Measurements from ENCODE around the gene RAG1.
"Not testable (repeated sequence)": the region's sequence is repeated elsewhere in the genome, so short reads cannot be mapped to it uniquely, and the experiment has no call there.

Gene RAG1

GRCh38 chr11:36567694-36568093 lies at the start of gene RAG1:
Gene RAG1 (plus strand): TSS chr11:36568007. CDS start chr11:36573305, 5,298 bp downstream.
- no peak for DNase-seq (ENCODE audit: low spot score)

GRCh38 chr11:36530840-36531239 lies 37.0 kb upstream of the RAG1 start:
- DNase-seq (ENCODE audit: low spot score), result no peak

GRCh38 chr11:36532941-36533601 lies 34.7 kb upstream of the RAG1 start:
- DNase-seq (ENCODE audit: low spot score), result no peak

GRCh38 chr11:36534276-36534840 lies 33.4 kb upstream of the RAG1 start:
- DNase-seq (ENCODE audit: low spot score), result no peak

GRCh38 chr11:36540998-36541397 lies 26.8 kb upstream of the RAG1 start:
- DNase-seq (ENCODE audit: low spot score), result peak; percentile 64

GRCh38 chr11:36550385-36551115 lies 17.3 kb upstream of the RAG1 start:
- no peak for DNase-seq (ENCODE audit: low spot score)

- DNase-seq (ENCODE audit: low spot score), result not testable (repeated sequence)
Observed at GRCh38 chr11:36557390-36557789, 10.4 kb upstream of the RAG1 start.

- no peak for DNase-seq (ENCODE audit: low spot score)
Observed at GRCh38 chr11:36557991-36558390, 9.8 kb upstream of the RAG1 start.

- DNase-seq (ENCODE audit: low spot score), result no peak
Observed at GRCh38 chr11:36558571-36559413, 9.0 kb upstream of the RAG1 start.

GRCh38 chr11:36564376-36565030 lies 3.3 kb upstream of the RAG1 start:
- DNase-seq (ENCODE audit: low spot score), result peak; percentile 69

GRCh38 chr11:36565031-36565610 lies 2.7 kb upstream of the RAG1 start:
- no peak for DNase-seq (ENCODE audit: low spot score)

- no peak for DNase-seq (ENCODE audit: low spot score)
Observed at GRCh38 chr11:36566407-36567053, 1.3 kb upstream of the RAG1 start.

GRCh38 chr11:36569095-36569494 lies 1.3 kb downstream of the RAG1 start:
- no peak for DNase-seq (ENCODE audit: low spot score)

- DNase-seq (ENCODE audit: low spot score), result no peak
Observed at GRCh38 chr11:36574486-36574885, 6.7 kb downstream of the RAG1 start.

GRCh38 chr11:36577373-36577772 lies 9.6 kb downstream of the RAG1 start:
- DNase-seq (ENCODE audit: low spot score), result no peak

- DNase-seq (ENCODE audit: low spot score), result peak; percentile 23
Observed at GRCh38 chr11:36577859-36578258, 10.1 kb downstream of the RAG1 start.

- no peak for DNase-seq (ENCODE audit: low spot score)
Observed at GRCh38 chr11:36578458-36578857, 10.7 kb downstream of the RAG1 start.

GRCh38 chr11:36581536-36581935 lies 13.7 kb downstream of the RAG1 start:
- no peak for DNase-seq (ENCODE audit: low spot score)

GRCh38 chr11:36583667-36584066 lies 15.9 kb downstream of the RAG1 start:
- DNase-seq (ENCODE audit: low spot score), result no peak

- DNase-seq (ENCODE audit: low spot score), result no peak
Observed at GRCh38 chr11:36586543-36586942, 18.7 kb downstream of the RAG1 start.

GRCh38 chr11:36588099-36588498 lies 20.3 kb downstream of the RAG1 start:
- DNase-seq (ENCODE audit: low spot score), result no peak
